Neural cell (in vitro differentiated cells): ENCODE results near the gene SBSN. TPM values are rescaled to one million over a fixed set of nuclear protein-coding genes. Genes with fewer than 3 reads are reported as not detected.

Experiments used
- H2AFZ ChIP-seq: fragments of 200-600, 300-800 bp; sonication (generic), shearing (Covaris generic); 2 replicates; pipeline ENCODE4 v1.6.0; 2014; ENCODE audit warnings: low read depth, mild to moderate bottlenecking, antibody characterized with exemption, low read length, moderate library complexity
- H3F3A ChIP-seq: fragments of 200-600 bp; shearing (Covaris generic); 2 replicates; pipeline ENCODE4 v1.6.1; 2016; ENCODE audit warnings: mild to moderate bottlenecking, moderate library complexity, mixed read lengths, antibody characterized with exemption, low read length; ENCODE audit not compliant: insufficient read depth, poor library complexity, severe bottlenecking
- H3K27ac ChIP-seq: fragments of 200-600, 300-800 bp; sonication (generic), shearing (Covaris generic); 2 replicates; pipeline ENCODE4 v1.5.1; 2014; ENCODE audit warnings: mild to moderate bottlenecking, low read length, moderate library complexity
- H3K27me3 ChIP-seq: fragments of 300-800, 200-600 bp; sonication (generic), shearing (Covaris generic); 2 replicates; pipeline ENCODE4 v1.6.0; 2014; ENCODE audit warnings: mild to moderate bottlenecking, low read depth, low read length, moderate library complexity; ENCODE audit not compliant: insufficient read depth
- H3K36me3 ChIP-seq: fragments of 300-800, 200-600 bp; sonication (generic), shearing (Covaris generic); 2 replicates; pipeline ENCODE4 v1.5.1; 2014; ENCODE audit warnings: mild to moderate bottlenecking, antibody characterized with exemption, low read length, moderate library complexity; ENCODE audit not compliant: insufficient read depth
- H3K4me2 ChIP-seq: fragments of 300-800, 200-600 bp; sonication (generic), shearing (Covaris generic); 2 replicates; pipeline ENCODE4 v1.6.0; 2014; ENCODE audit warnings: mild to moderate bottlenecking, low read length
- H3K4me3 ChIP-seq: fragments of 300-800, 200-600 bp; sonication (generic), shearing (Covaris generic); 2 replicates; pipeline ENCODE4 v1.5.1; 2014; ENCODE audit warnings: mild to moderate bottlenecking, low read length, moderate library complexity
- H3K79me2 ChIP-seq: fragments of 200-600 bp; shearing (Covaris generic); replicated peaks from 2 replicates; pipeline ENCODE4 v1.6.0; 2014; ENCODE audit warnings: mild to moderate bottlenecking, low read length, moderate library complexity; ENCODE audit not compliant: insufficient read depth
- H3K9ac ChIP-seq: fragments of 300-800, 200-600 bp; sonication (generic), shearing (Covaris generic); 2 replicates; pipeline ENCODE4 v1.6.1; 2016; ENCODE audit warnings: mild to moderate bottlenecking, low read length, mixed read lengths
- H3K9me2 ChIP-seq: fragments of 200-600 bp; shearing (Covaris generic); 2 replicates; pipeline ENCODE4 v1.6.1; 2016; ENCODE audit warnings: mild to moderate bottlenecking, low read length, mixed read lengths; ENCODE audit not compliant: insufficient read depth
- H3K9me3 ChIP-seq: fragments of 200-600, 300-800 bp; sonication (generic), shearing (Covaris generic); 2 replicates; pipeline ENCODE4 v1.6.1; 2016; ENCODE audit warnings: mild to moderate bottlenecking, mixed run types, low read length, moderate library complexity, mixed read lengths
- H4K20me1 ChIP-seq: fragments of 200-600 bp; shearing (Covaris generic); 2 replicates; pipeline ENCODE4 v1.6.1; 2016; ENCODE audit warnings: mild to moderate bottlenecking, mixed run types; ENCODE audit not compliant: insufficient read depth
- EP300 ChIP-seq: fragments of 450-650 bp; conservative IDR thresholded peaks from 2 replicates; pipeline ENCODE4 v1.6.1; 2014; ENCODE audit warnings: antibody characterized with exemption, mild to moderate bottlenecking, moderate library complexity; ENCODE audit not compliant: poor library complexity, severe bottlenecking
- EZH2 ChIP-seq: fragments of 200-600, 300-800 bp; shearing (Covaris generic), sonication (generic); IDR thresholded peaks from 2 replicates; pipeline ENCODE4 v1.6.1; 2014; ENCODE audit warnings: antibody characterized with exemption, low read length, borderline replicate concordance, mild to moderate bottlenecking; ENCODE audit not compliant: insufficient read depth, poor library complexity, severe bottlenecking
- MXI1 ChIP-seq: fragments of 450-650 bp; conservative IDR thresholded peaks from 2 replicates; pipeline ENCODE4 v1.6.1; 2014; ENCODE audit warnings: antibody characterized with exemption, mild to moderate bottlenecking; ENCODE audit not compliant: poor library complexity, severe bottlenecking
- POLR2AphosphoS5 ChIP-seq: IDR thresholded peaks from 2 replicates; pipeline ENCODE4 v1.6.1; 2012
- RAD21 ChIP-seq: fragments of 450-650 bp; conservative IDR thresholded peaks from 2 replicates; pipeline ENCODE4 v1.6.1; 2014; ENCODE audit warnings: antibody characterized with exemption, mild to moderate bottlenecking, moderate library complexity
- SMC3 ChIP-seq: fragments of 450-650 bp; conservative IDR thresholded peaks from 2 replicates; pipeline ENCODE4 v1.6.1; 2014; ENCODE audit warnings: antibody characterized with exemption, mild to moderate bottlenecking, moderate library complexity; ENCODE audit not compliant: poor library complexity
- TAF1 ChIP-seq: IDR thresholded peaks from 2 replicates; pipeline ENCODE4 v1.6.1; 2012; ENCODE audit warnings: low read depth
- polyA plus RNA-seq: library from polyadenylated mRNA; depleted of rRNA; stranded (reverse); fragments of >200 nt; gene quantifications from 2 replicates; pipeline ENCODE4 v1.2.3, GENCODE V29; 2014
- TF ChIP-seq, protein P1 (sequence below): fragments of 450-650 bp; IDR thresholded peaks from 2 replicates; pipeline ENCODE4 v1.5.1; 2014; ENCODE audit warnings: antibody characterized with exemption, mild to moderate bottlenecking, moderate library complexity; ENCODE audit not compliant: poor library complexity, severe bottlenecking
- TF ChIP-seq, protein P2 (sequence below): IDR thresholded peaks from 2 replicates; pipeline ENCODE4 v1.6.1; 2012; ENCODE audit warnings: borderline replicate concordance

Gene SBSN
- polyA plus RNA-seq, 1 donor from 2014 or later = not detected

DNA sequence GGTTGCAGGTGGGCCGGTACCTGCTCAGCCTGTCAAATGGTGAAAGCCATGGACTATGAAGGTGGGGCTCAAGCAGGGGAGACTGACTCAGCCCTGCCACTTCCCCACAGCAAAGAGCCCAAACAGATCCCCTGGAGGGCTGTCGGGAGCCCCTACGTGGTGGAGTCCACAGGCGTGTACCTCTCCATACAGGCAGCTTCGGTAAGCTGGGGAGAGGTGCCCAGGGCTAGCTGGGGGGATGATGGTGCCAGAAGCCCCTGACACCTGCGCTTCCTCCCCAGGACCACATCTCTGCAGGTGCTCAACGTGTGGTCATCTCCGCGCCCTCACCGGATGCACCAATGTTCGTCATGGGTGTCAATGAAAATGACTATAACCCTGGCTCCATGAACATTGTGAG lies 14.1 kb upstream of the SBSN start:
- TF ChIP-seq EP300 = no peak
- TF ChIP-seq EZH2 = no peak
- TF ChIP-seq, protein P1, sequence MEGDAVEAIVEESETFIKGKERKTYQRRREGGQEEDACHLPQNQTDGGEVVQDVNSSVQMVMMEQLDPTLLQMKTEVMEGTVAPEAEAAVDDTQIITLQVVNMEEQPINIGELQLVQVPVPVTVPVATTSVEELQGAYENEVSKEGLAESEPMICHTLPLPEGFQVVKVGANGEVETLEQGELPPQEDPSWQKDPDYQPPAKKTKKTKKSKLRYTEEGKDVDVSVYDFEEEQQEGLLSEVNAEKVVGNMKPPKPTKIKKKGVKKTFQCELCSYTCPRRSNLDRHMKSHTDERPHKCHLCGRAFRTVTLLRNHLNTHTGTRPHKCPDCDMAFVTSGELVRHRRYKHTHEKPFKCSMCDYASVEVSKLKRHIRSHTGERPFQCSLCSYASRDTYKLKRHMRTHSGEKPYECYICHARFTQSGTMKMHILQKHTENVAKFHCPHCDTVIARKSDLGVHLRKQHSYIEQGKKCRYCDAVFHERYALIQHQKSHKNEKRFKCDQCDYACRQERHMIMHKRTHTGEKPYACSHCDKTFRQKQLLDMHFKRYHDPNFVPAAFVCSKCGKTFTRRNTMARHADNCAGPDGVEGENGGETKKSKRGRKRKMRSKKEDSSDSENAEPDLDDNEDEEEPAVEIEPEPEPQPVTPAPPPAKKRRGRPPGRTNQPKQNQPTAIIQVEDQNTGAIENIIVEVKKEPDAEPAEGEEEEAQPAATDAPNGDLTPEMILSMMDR = no peak
- no peak for TF ChIP-seq POLR2AphosphoS5
- TF ChIP-seq RAD21 = no peak
- no peak for TF ChIP-seq TAF1
- TF ChIP-seq, protein P2, sequence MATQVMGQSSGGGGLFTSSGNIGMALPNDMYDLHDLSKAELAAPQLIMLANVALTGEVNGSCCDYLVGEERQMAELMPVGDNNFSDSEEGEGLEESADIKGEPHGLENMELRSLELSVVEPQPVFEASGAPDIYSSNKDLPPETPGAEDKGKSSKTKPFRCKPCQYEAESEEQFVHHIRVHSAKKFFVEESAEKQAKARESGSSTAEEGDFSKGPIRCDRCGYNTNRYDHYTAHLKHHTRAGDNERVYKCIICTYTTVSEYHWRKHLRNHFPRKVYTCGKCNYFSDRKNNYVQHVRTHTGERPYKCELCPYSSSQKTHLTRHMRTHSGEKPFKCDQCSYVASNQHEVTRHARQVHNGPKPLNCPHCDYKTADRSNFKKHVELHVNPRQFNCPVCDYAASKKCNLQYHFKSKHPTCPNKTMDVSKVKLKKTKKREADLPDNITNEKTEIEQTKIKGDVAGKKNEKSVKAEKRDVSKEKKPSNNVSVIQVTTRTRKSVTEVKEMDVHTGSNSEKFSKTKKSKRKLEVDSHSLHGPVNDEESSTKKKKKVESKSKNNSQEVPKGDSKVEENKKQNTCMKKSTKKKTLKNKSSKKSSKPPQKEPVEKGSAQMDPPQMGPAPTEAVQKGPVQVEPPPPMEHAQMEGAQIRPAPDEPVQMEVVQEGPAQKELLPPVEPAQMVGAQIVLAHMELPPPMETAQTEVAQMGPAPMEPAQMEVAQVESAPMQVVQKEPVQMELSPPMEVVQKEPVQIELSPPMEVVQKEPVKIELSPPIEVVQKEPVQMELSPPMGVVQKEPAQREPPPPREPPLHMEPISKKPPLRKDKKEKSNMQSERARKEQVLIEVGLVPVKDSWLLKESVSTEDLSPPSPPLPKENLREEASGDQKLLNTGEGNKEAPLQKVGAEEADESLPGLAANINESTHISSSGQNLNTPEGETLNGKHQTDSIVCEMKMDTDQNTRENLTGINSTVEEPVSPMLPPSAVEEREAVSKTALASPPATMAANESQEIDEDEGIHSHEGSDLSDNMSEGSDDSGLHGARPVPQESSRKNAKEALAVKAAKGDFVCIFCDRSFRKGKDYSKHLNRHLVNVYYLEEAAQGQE = no peak
- no peak for TF ChIP-seq MXI1
- no peak for TF ChIP-seq SMC3
- Histone ChIP-seq H3K27ac (no peak overlapping the region), H3K4me3 (no peak overlapping the region)

DNA sequence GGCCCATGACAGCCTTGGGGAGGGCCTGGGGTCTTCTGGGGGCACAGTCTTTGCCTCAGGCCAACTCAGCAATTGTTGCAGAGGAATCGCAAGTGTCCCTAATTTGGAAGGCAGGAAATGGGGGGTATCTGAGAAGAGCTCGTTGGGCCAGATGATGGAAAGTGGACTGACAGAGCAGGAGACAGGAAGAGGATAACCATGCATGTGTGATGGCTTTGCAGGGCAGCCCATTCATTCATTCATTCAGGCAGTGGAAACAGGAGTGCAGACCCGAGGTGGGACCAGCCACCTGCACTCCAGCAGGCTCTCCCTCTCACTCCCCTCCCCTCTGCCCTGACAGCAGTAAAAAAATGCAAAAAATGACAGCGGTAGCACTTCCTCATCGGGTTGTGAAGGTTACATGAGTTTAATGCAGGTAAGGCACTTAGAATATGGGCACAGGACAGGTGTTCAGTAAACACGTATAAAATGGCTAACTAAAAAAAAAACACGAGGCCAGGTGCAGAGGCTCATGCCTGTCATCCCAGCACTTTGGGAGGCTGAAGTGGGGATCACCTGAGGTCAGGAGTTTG lies 12.3 kb upstream of the SBSN start:
- Histone ChIP-seq H3K27ac (no peak overlapping the region), H3K36me3 (no peaks in the 10 kb centered on the region), H3K9me2 (no peaks in the 10 kb centered on the region), H3F3A (no peaks in the 10 kb centered on the region), H3K4me2 (no peak overlapping the region), H3K9me3 (no peaks in the 10 kb centered on the region), H3K9ac (no peak overlapping the region), H3K79me2 (peaks cover 7% of the 10 kb centered on the region), H3K27me3 (no peaks in the 10 kb centered on the region), H2AFZ (no peak overlapping the region), H4K20me1 (no peaks in the 10 kb centered on the region), H3K4me3 (no peak overlapping the region)
- TF ChIP-seq RAD21 = no peak
- TF ChIP-seq EP300 = no peak
- TF ChIP-seq TAF1 = no peak
- TF ChIP-seq, protein P1 = no peak
- TF ChIP-seq POLR2AphosphoS5 = no peak

More for the DNA sequence above, 14.1 kb upstream of the SBSN start:
- H3K79me2 ChIP-seq = peaks cover 18% of the 10 kb centered on the region
- no peak overlapping the region for H2AFZ ChIP-seq
- no peak overlapping the region for H3K9ac ChIP-seq
- no peaks in the 10 kb centered on the region for H3K36me3 ChIP-seq
- no peaks in the 10 kb centered on the region for H3K9me2 ChIP-seq
- H4K20me1 ChIP-seq = no peaks in the 10 kb centered on the region
- H3K27me3 ChIP-seq = no peaks in the 10 kb centered on the region
- no peaks in the 10 kb centered on the region for H3F3A ChIP-seq
- H3K4me2 ChIP-seq = no peak overlapping the region
- no peaks in the 10 kb centered on the region for H3K9me3 ChIP-seq
